NCI-H82 treated with DMSO at 0.1 percent for 48 hours (cell line): ENCODE measurements around the gene MLLT1.
"Not testable (repeated sequence)": the region's sequence is repeated elsewhere in the genome, so short reads cannot be mapped to it uniquely, and the experiment has no call there.

Experiments
- DNase-seq: peaks from one replicate; lab custom pipeline; 2025; ENCODE audit not compliant: unreplicated experiment; lab: John Stamatoyannopoulos, UW

MLLT1 gene

GRCh38 chr19:6279931-6280591, at the start of gene MLLT1:
TSS of gene MLLT1 (minus strand) at chr19:6279975. CDS start at chr19:6279784, 191 bp downstream.
- DNase-seq: peak; percentile 70

GRCh38 chr19:6326815-6327214, 47.0 kb upstream of the MLLT1 start:
- no peak for DNase-seq

DNA sequence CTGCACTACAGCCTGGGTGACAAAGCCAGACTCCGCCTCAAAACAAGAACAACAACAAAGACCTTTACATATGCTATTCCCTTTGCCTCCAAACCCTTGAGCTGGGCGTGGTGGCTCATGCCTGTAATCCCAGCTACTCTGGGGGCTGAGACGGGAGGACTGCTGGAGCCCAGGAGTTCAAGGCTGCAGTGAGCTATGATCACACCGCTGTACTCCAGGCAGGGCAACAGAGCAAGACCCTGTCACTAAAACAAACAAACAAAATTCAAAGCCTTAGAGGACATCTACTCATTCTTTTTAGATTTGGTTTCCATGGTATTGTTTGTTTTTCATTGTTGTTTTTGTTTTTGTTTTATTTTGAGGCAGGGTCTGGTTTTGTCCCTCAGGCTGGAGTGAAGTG, 45.8 kb upstream of the MLLT1 start:
- DNase-seq: no peak

DNA sequence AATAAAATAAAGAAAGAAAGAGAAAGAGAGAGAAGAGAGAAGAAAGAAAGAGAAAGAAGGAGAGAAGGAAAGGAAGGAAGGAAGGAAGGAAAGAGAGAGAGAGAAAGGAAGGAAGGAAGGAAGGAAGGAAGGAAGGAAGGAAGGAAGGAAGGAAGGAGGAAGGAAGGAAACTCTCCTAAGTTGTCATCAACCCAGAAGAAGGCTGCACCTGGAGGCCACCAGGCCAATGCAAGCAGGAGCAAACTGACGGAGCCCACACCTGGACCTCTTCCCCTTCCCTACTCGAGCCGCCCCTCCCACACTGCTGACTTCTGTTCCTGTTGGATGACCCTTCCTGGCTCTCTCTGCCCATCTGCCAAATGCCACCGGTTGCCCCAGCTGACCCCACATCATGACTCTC, 45.0 kb upstream of the MLLT1 start:
- DNase-seq: no peak

- DNase-seq: no peak
These were observed 42.5 kb upstream of the MLLT1 start for GRCh38 chr19:6322284-6322683.

DNA sequence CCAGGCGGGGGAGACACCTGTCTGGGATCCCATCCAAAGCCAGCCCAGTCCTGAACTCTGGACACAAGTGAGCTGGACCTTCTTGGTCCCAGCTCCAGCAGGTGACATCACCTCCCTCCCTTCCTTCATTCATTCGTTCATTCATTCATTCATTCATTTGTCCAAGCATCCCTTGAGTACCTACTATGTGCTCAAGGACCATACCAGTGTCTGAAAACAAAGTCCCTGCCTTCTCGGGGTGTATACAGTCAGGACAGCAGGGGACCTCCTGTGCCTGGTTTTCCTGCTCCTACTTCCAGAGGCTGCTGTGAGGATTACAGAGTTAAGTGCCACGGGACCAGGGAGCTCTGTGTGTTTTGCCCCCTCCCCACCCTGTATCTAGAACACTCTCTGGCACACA, 39.6 kb upstream of the MLLT1 start:
- DNase-seq: no peak

GRCh38 chr19:6318772-6319171, 39.0 kb upstream of the MLLT1 start:
- DNase-seq: no peak

DNA sequence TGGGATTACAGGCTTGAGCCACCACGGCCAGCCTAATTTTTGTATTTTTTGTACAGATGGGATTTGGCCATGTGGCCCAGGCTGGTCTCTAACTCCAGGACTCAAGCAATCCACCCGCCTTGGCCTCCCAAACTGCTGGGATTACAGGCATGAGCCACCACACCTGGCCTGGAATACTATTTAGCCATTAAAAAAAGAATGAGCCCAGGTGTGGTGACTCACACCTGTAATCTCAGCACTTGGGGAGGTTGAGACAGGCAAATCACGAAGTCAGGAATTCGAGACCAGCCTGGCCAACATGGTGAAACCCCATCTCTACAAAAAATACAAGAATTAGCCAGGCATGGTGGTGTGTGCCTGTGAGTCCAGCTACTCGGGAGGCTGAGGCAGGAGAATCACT, 35.9 kb upstream of the MLLT1 start:
- not testable (repeated sequence) for DNase-seq

GRCh38 chr19:6313398-6313969, 33.7 kb upstream of the MLLT1 start:
- no peak for DNase-seq

DNA sequence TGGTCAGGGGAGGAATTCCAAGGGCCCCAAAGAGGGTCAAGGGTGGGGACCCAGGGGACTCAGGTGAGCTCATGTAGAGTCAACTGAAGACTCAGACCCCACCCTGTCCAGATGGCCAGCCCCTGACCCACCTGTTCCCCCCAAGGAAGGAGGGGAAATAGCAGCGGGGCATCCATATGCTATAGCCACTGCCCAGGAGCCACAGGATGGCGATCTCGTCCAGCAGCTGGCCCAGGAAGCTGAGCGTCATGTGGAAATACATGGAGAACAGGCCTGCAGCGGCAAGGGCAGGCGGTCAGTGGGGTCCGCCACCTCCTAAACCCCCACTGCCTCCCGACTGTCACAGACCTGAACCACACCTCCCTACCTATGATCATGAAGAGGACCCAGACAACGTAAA, 32.2 kb upstream of the MLLT1 start:
- no peak for DNase-seq

DNA sequence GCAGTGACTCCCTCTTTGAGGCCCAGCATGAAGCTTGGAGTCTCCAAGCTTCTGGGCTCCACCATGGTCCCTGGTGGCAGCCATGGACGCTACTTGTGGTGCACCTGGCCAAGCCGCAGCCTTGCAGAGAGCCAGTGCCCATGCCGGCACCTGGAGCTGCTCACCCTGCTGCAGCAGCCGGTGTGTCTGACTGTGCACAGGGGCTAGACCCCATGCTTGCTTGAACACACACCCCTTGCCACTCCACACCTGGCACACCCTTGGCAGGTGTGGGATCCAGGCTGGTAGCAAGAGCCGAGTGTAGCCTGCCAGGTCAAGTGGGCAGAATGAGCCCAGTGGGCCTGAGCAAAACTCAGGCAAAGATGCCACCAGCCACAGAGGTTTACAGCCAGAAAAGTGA, 18.6 kb upstream of the MLLT1 start:
- no peak for DNase-seq

DNA sequence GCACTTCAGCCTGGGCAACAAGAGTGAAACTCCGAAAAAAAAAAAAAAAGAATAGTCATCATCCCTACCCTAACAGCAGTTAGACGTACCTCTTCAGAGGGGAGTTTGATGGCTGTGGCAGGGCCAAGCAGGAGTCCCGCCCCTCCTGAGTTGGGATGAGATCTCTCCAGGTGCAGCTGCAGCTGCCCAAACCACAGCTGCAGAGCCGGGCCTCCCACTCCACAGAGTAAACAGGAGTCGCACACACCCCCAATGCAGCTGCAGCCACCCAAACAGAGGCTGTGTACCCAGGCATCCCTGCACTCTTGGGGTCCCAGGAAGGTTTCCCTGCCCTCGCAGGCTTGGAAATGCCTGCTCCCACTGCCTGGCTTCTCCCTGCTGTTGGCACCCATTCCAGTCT, 17.4 kb upstream of the MLLT1 start:
- no peak for DNase-seq

DNA sequence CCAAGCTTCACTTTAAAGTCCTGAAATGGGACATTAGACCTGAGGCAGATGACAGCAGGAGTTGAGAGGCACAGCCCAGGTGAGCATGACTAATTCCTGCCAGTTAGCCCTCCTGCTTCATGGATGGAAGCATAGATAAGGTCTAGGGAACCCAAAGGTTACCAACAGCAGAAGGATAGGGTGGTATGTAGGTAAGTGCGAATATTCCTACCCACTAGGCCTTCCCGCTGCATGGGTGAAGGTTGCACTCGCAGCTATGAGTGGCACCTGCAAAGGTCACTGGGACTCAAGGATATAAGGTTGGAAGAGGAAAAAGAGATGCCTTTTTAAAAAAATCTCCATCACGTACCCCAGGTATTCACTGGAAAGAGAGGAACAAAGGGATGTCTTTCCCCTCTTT, 12.2 kb upstream of the MLLT1 start:
- no peak for DNase-seq

DNA sequence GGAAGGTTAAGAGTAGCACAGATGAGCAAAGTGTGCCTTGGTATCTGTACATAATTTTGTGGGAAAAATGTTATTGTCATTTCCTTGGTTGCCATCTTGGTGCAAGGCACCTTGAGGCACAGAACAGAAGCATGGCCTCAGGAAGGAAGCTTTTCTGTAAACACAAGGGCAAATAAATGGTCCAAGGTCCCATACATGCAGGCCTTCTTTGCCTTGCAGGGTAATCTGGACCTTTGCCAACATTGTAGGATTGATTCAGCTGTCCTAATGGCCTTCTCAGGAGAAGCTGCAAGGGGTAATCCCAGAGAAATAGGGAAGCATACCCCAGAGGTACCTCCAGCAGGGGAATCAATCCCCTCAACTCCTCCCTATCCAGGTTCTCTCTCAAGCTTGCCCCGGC, 9.0 kb upstream of the MLLT1 start:
- no peak for DNase-seq

DNA sequence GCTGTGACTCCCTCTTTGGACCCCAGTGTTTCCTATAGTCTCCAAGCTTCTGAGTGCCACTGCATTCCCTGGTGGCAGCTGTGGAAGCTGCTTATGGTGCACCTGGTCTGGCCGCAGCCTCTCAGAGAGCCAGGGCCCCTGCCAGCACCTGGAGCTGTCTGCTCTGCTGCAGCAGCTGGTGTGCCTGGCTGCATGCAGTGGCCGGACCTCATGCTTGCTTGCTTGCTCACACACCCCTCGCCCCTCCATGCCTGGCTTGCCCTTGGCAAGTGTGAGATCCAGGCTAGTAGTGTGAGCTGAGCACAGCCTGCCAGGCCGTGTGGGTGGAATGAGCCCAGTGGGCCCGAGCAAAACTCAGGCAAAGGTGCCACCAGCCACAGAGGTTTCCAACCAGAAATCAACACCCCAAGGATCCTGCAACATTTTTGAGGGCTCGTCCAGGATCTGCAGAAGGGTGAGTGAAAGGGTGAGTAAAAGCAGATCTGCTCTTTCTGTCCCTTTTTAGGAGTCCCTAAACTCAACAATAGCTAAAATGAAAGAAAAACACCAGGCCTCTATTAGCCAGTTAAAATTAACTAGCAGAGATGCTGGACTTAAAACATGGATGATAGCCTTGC, 7.6 kb upstream of the MLLT1 start:
- no peak for DNase-seq

DNA sequence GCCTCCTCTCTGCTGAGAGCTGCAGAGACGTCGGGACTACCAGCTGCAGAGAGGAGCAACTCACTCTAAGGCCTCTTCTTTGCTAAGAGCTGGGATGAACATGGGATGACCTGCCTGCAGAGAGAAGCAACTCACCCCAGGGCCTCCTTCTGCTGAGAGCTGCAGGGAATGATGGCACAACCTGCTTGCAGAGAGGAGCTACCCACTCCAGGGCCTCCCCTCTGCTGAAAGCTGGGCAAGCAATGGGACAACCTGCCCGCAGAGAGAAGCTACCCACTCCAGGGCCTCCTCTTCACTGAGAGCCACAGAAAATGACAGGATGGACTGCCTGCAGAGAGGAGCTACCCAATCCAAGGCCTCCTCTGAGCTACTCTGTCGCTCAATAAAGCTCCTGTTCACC, 6.9 kb upstream of the MLLT1 start:
- no peak for DNase-seq

DNA sequence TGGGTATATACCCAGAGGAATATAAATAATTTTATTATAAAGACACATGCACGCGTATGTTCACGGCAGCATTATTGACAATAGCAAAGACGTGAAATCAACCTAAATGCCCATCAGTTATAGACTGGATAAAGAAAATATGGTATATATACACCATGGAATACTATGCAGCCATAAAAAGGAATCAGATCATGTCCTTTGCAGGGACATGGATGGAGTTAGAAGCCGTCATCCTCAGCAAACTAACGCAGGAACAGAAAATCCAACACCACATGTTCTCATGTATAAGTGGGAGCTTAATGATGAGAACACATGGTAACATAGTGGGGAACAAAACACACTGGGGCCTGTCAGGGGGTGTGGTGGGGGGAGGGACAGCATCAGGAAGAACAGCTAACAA, 2.6 kb upstream of the MLLT1 start:
- DNase-seq: not testable (repeated sequence)

- no peak for DNase-seq
These were observed 200 bp downstream of the MLLT1 start for GRCh38 chr19:6279620-6279930.

- no peak for DNase-seq
These were observed 795 bp downstream of the MLLT1 start for GRCh38 chr19:6278740-6279619.

DNA sequence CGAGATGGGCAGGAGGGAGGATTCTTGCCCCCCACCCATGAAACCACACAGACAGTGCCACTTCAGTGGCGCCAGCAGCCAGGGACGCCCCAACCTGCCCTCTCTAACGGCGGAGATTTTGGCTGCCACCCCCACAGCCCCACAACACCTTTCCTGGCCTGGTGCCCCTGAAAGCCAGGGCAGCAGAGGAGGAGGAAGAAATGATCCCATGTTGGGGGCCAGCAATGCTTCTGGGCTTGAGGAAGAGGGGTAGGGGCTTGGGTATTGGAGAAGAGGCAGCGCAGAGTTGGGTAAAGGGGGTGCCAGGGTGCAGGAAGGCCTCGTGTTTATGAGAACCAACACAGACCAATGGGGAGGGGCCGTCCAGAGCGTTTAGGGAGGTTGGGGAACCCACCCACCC, 1.7 kb downstream of the MLLT1 start:
- no peak for DNase-seq

GRCh38 chr19:6276447-6276846, 3.3 kb downstream of the MLLT1 start:
- peak; percentile 11 for DNase-seq

DNA sequence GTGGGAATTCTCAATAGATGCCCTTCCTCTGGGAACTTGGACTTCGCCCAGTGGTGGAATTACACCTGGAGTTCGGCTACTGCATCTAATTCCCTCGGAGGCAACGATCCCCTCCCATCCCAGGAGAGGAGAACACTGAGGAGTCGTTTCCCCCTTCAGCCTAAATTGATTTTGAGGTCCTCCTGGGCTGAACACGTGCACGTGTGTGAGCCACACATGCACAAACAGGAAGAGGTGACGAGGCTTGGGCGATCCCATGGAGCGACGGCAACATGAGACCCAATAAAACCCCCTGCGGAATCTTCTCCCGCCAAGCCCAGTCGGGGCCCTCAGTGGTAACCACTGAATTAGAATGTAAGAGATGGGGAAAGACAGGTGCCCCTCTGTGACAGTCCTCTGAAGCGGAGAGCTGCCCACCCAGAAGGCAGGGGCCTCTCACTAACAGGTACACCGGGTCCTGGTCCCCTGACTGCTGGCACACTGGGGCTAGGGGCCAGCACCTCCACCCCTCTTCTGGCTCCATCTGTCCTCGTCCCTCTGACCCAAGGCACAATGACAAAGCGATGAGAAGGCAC, 4.5 kb downstream of the MLLT1 start:
- no peak for DNase-seq
